HUES6 (cell line): ENCODE results near the gene GOLGA6B.
A peak's percentile ranks its signal among the peaks of the same experiment; 100 is the strongest.
"Not testable (repeated sequence)": the region's sequence is repeated elsewhere in the genome, so short reads cannot be mapped to it uniquely, and the experiment has no call there.

Experiments
- H3K27ac ChIP-seq: 2 replicates; pipeline ENCODE4 v1.7.0; 2013; ENCODE audit warnings: low read depth, mild to moderate bottlenecking, low read length, inconsistent platforms
- H3K27me3 ChIP-seq: 2 replicates; pipeline ENCODE4 v1.6.1; 2013; ENCODE audit warnings: low read length; ENCODE audit not compliant: control insufficient read depth, insufficient read depth
- H3K36me3 ChIP-seq: 2 replicates; pipeline ENCODE4 v1.6.1; 2013; ENCODE audit warnings: low read length; ENCODE audit not compliant: control insufficient read depth, insufficient read depth
- H3K4me1 ChIP-seq: 2 replicates; pipeline ENCODE4 v1.6.1; 2013; ENCODE audit warnings: low read length; ENCODE audit not compliant: control insufficient read depth, insufficient read depth
- H3K4me3 ChIP-seq: 2 replicates; pipeline ENCODE4 v1.5.1; 2013; ENCODE audit warnings: low read depth, low read length
- H3K9ac ChIP-seq: one replicate; pipeline ENCODE4 v1.6.1; 2013; ENCODE audit warnings: mild to moderate bottlenecking, low read length
- H3K9me3 ChIP-seq: 2 replicates; pipeline ENCODE4 v1.6.1; 2013; ENCODE audit warnings: low read depth, low read length; ENCODE audit not compliant: control insufficient read depth, insufficient read depth

The GOLGA6B gene

DNA sequence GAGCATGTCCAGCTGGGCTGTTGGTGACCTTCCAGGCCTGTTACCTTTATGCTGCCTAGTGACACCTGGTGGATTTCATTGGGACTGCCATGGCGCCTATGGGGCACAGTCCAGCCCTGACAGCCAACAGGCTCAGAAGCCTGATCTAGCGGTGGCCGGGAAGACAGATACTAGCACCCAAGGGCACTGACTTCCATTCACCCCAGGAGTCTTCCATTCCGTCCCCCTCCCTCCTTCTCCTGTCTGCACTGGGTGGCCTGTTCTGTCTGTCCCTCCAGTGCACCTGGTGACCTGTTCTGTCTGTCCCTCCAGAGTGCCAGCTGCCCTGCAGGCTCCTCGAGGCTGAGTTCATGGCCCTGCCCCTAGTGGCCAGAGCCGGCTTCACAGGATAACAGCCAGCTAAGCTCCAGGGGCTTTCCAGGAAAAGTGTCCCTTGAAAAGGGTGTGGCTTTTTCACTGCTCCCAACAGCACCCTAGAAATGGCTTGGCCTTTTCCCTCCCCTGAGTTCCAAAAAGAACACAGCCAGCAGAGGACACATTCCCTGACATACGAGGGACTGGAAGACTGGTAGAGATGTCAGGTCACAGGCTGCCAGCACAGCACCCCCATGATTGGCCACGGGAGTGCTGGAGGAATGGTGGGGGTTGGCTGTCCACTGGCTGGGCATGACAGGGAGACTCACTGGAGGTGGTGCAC lies 16.3 kb downstream of the GOLGA6B start:
- H3K9ac ChIP-seq, H3K9me3 ChIP-seq, H3K27me3 ChIP-seq, H3K27ac ChIP-seq, H3K36me3 ChIP-seq: not testable (repeated sequence)
- peak overlapping the region; percentile 63 for H3K4me3 ChIP-seq
- H3K4me1 ChIP-seq, result peaks cover 11% of the 10 kb centered on the region

DNA sequence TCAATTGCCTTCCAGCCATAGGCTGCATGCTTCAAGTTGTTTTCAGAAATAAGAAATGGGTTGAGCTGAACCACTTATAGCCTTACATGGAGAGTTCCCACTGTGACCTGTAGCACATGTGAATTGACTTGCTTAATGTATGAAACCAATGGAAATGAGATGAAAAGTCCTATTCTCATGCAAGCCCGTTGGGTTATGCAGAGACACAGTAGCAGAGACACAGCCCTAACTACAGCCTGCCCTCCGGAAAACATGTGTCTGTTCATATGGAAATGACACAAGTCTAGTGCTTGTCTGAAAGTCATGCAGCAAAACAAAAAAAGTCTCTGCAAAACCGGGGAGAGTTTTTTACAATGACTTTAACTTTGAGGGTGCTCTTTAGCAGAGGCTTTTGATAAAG lies 17.0 kb downstream of the GOLGA6B start:
- H3K27ac ChIP-seq, result peak overlapping the region; percentile 65; the same call in 1 of the 2 replicates

DNA sequence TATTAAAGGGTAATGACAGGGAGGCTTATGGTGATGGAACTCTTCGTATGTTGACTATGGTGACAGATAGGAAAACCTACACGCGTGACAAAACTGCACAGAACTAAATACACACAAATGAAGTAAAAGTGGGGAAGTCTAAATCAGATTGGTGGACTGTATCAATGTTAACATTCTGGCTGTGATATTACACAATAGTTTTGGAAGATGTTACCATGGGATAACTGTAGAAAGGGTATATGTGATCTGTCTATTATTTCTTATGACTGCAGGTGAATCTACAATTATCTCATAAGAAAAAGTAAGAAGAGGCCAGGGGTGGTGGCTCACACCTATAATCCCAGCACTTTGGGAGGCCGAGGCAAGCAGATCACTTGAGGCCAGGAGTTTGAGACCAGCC lies 22.3 kb downstream of the GOLGA6B start:
- Histone ChIP-seq H3K36me3 (no peaks in the 10 kb centered on the region), H3K4me3 (no peak overlapping the region), H3K4me1 (peaks cover under 1% of the 10 kb centered on the region), H3K9me3 (no peaks in the 10 kb centered on the region), H3K27me3 (no peaks in the 10 kb centered on the region), H3K9ac (no peak overlapping the region), H3K27ac (no peak overlapping the region)

More for the DNA sequence above, 17.0 kb downstream of the GOLGA6B start:
- peaks cover 11% of the 10 kb centered on the region for H3K4me1 ChIP-seq
- peak overlapping the region; percentile 63 for H3K4me3 ChIP-seq
- no peaks in the 10 kb centered on the region for H3K27me3 ChIP-seq
- H3K9ac ChIP-seq, result no peak overlapping the region
- no peaks in the 10 kb centered on the region for H3K9me3 ChIP-seq
- no peaks in the 10 kb centered on the region for H3K36me3 ChIP-seq

DNA sequence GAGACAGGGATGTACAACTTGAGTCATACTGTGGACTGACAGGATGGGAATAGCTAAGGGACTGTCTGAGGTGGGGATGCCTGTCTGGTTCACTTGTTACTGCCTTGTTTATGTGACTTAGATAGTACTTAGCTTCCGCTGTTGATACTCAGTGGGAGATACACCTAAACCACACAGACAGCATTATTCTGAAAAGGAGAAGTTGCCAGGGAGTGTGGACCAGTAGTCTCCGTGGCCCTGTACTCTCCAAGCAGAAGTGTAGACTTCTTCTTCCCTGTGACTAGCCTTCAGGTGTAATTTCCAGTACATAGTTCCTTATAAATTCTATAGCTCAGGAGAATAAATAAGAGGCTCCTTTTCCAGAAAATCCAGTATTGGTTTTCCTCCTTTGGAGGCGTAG lies 26.4 kb downstream of the GOLGA6B start:
- Histone ChIP-seq H3K9ac (no peak overlapping the region), H3K4me1 (0 out of 2 replicates have a peak, but pooled peaks cover 4% of the 10 kb centered on the region), H3K36me3 (no peaks in the 10 kb centered on the region), H3K27ac (no peak overlapping the region), H3K4me3 (no peak overlapping the region), H3K27me3 (no peaks in the 10 kb centered on the region), H3K9me3 (no peaks in the 10 kb centered on the region)

DNA sequence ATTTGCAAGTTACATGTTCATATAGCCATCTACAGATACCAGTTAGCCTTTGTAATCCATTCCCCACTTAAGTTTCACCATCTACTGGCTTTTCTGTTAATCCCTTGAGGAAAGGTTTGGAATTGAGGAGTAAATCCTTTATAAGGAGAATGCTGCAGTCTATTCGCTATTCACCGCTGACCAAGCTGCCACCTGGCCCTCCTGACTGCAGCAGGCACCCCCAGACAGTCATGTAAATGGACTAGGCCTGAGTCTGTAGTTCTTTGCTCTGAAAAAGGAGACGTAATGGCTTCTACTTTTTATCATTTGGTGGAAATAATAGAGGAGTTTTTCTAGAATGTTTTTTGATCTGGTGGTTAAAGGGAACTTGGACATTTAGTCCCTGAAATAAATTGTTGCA lies 28.3 kb downstream of the GOLGA6B start:
- Histone ChIP-seq H3K36me3 (no peaks in the 10 kb centered on the region), H3K4me1 (0 out of 2 replicates have a peak, but pooled peaks cover 4% of the 10 kb centered on the region), H3K9ac (no peak overlapping the region), H3K27me3 (no peaks in the 10 kb centered on the region), H3K4me3 (no peak overlapping the region), H3K27ac (no peak overlapping the region), H3K9me3 (no peaks in the 10 kb centered on the region)

DNA sequence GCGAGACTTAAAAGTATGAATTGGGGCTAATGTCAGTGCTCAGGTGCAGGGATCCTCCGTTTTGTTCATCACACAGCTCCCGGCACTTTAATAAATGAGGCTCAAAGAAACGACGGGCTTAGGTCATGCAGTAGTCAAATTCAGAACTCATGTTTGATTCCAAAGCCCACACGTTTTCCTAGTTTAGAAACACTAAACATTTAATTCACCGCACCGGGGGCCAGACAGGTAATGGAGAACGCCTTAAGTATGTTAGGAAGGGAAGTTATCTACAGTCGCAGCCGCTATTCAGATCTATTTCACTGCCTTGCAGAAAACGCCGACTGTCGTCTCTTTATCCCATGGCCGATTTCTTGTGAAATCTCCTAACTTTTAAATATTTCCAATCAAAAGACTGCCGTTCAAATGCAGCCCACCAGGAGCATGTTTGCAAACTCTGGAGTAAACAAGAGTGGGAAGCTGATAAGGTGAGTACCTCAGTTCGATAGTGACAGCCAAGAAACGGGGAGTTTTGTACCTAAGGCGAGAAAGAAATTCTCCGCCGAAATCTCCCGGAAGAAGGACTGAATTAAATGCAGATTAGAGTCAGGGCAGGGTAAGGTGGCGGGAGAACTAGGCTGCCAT lies 30.9 kb downstream of the GOLGA6B start:
- Histone ChIP-seq H3K9me3 (no peaks in the 10 kb centered on the region), H3K9ac (peak overlapping the region; percentile 81), H3K27me3 (no peaks in the 10 kb centered on the region), H3K36me3 (no peaks in the 10 kb centered on the region), H3K4me1 (0 out of 2 replicates have a peak, but pooled peaks cover 4% of the 10 kb centered on the region), H3K27ac (peak overlapping the region; percentile 72), H3K4me3 (peak overlapping the region; percentile 96)

DNA sequence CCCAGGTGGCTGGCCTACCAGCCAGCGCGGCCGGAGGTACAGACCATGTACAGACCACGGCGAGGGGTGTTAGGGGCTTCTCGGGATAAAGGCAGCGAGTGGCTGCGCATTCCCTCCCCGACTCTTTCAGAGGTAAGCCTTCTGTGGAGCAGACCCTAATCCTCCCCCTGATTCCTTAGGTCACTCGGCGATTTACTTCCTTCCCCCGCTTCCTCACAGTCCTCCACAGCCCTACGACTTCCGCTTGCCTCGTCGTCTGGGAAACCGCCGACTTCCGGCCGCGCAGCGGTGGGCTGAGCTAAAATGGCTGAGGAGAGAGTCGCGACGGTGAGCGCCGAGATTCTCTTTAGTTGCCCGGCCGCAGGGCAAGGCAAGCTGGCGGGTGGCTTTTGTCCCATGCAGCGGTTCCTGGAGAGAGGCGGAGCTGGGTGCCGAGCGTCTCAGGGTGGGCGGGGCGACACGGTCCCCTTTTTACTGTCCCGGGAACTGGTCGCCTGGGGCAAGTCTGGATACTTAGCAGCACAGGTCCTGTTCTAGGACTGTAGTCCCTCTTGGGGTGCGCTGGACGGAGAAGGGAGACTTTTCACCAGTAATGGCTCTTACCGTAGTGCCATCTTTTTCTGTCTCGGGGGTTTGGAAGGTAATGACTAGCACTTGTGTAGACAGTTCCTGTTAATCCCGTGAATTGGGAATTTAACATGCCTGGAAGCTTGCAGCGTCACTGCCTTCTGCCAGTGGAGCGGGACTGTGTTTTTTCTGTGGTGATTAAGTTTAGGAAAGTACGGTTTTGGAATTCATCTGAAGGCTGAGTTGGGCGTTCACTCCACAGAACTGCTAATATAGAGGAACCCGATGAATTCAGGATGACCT lies 31.7 kb downstream of the GOLGA6B start, which contains the start of the genes BBS4 and HIGD2B:
Gene BBS4 (plus strand): TSS at position 283 of the 870 bp plus-strand sequence. CDS start 21 bp downstream, at position 304.
Gene HIGD2B (minus strand): TSS at position 258 of the 870 bp plus-strand sequence. CDS start 9,808 bp downstream, outside the sequence.
- Histone ChIP-seq H3K27me3 (no peaks in the 10 kb centered on the region), H3K36me3 (no peaks in the 10 kb centered on the region), H3K9ac (peak within 1 kb of the TSS; percentile 81), H3K9me3 (no peaks in the 10 kb centered on the region), H3K4me1 (0 out of 2 replicates have a peak, but pooled peaks cover 4% of the 10 kb centered on the region), H3K27ac (peak within 1 kb of the TSS; percentile 72), H3K4me3 (peak within 1 kb of the TSS; percentile 96)

DNA sequence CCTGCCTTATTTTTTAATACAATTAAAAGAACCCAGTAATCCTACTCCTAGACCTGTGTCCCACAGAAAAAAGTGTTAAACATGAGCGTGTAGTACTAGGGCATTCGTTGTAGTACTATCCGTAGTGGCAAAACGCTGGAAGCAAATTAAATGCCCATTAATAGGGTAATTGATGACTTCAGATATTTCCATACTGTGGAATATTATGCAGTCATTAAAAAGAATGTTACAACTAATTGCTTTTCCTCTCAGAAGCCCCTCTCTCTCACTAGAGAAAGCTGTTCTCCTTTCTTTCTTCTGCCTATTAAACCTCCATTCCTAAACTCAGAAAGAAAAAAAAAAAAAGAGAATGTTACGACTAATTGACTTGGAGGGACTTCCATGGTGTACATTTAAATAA lies 34.2 kb downstream of the GOLGA6B start:
- Histone ChIP-seq H3K36me3 (no peaks in the 10 kb centered on the region), H3K27me3 (no peaks in the 10 kb centered on the region), H3K9me3 (no peaks in the 10 kb centered on the region), H3K9ac (no peak overlapping the region), H3K27ac (no peak overlapping the region), H3K4me1 (0 out of 2 replicates have a peak, but pooled peaks cover 4% of the 10 kb centered on the region), H3K4me3 (no peak overlapping the region)

DNA sequence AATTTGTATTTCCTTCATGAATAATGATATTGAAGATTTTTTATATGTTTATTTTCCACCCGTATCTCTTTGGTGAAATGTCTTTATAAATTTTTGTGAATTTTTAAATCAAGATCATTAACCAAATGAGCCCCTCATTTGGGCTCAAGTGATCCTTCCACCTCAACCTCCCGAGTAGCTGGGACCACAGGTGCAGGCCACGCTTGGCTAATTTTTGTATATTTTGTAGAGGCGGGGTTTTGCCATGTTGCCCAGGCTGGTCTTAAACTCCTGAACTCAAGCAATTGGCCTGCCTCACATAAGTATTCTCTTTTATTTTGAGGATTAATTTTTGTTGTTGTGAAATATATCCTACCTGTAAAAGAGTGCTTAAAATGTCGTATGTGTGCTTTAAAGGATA lies 36.4 kb downstream of the GOLGA6B start:
- Histone ChIP-seq H3K4me1 (no peaks in the 10 kb centered on the region), H3K27me3 (no peaks in the 10 kb centered on the region), H3K27ac (no peak overlapping the region), H3K9me3 (no peaks in the 10 kb centered on the region), H3K9ac (no peak overlapping the region), H3K4me3 (no peak overlapping the region), H3K36me3 (no peaks in the 10 kb centered on the region)

DNA sequence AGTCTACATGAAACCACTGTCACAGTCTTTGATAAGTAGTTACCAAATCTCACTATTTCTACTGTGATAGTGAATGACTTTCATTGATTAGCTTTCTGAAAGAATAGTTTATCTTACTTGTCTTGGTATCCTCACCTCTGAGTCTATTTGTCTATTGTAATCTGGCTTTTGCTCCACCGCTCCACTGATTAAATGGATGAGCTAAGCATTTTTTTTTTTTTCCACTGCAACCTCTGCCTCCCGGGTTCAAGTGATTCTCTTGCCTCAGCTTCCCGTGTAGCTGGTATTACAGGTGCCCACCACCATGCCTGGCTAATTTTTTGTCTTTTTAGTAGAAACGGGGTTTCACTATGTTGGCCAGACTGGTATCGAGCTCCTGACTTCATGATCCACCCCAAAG lies 44.4 kb downstream of the GOLGA6B start:
- no peaks in the 10 kb centered on the region for H3K36me3 ChIP-seq
- no peaks in the 10 kb centered on the region for H3K4me1 ChIP-seq
- no peak overlapping the region for H3K4me3 ChIP-seq
- H3K9me3 ChIP-seq, result no peaks in the 10 kb centered on the region
- H3K27me3 ChIP-seq, result no peaks in the 10 kb centered on the region
- no peak overlapping the region for H3K9ac ChIP-seq
- H3K27ac ChIP-seq, result no peak overlapping the region
